AG04449 (cell line): ENCODE data around the gene ST6GAL1.

ENCODE experiments used
- CTCF ChIA-PET: fragments of 350-600 bp; formaldehyde crosslinking; extraction: SDS; loops from one replicate; lab custom pipeline; 2021; ENCODE audit warnings: antibody characterized with exemption; lab: Yijun Ruan, JAX
- POLR2A ChIA-PET: fragments of 400-600, 350-600 bp; formaldehyde crosslinking; extraction: SDS; loops from one replicate; lab custom pipeline; 2020; ENCODE audit warnings: antibody characterized with exemption, inconsistent platforms; lab: Yijun Ruan, JAX
- DNase-seq: peaks from one replicate; pipeline ENCODE4 v3.0.0-alpha.2; 2010; ENCODE audit warnings: low read depth, low spot score
- H3K4me3 ChIP-seq: 2 replicates; pipeline ENCODE4 v1.5.1; 2011; ENCODE audit warnings: low read depth, mild to moderate bottlenecking, control low read depth, low read length
- CTCF ChIP-seq: IDR thresholded peaks from one replicate; pipeline ENCODE4 v1.5.1; 2011; ENCODE audit warnings: mild to moderate bottlenecking, moderate library complexity, low read length, control low read depth, inconsistent platforms; ENCODE audit not compliant: insufficient read depth; ENCODE audit errors: missing control alignments

Gene ST6GAL1

GRCh38 chr3:187072511-187072910 is 142.2 kb downstream of the ST6GAL1 start:
- POLR2A ChIA-PET = no interaction called here
- no peak for DNase-seq
- no peak overlapping the region for H3K4me3 ChIP-seq
- CTCF ChIA-PET = no interaction called here
- no peak for TF ChIP-seq CTCF

DNA sequence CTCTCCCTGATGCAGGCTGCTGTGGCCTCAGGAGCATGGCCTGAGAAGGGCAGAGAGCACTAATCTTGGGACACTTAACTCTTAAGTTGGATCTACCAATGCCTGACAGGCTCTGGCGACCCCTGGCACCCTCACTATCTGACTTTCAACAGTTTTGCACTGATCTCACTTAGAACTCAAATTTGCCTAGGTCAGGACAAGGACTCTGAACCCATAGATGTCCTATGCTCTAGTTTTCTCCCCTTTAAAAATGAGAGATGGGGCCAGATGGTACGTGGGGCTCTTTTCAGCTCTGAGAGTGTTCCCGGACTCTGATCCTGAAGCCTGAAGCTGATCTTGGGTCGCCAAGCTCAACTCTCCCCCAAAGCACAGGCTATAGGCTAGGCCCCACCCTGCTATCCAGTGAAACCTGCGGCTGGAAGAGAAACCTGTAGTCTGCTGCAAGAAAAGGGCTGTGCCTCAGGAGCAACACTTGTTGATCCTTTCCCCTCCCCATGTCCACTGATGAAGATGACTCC is 143.3 kb downstream of the ST6GAL1 start:
- CTCF ChIA-PET = interaction anchor here (1.0 kb wide), 1 partner anchor 39 kb away, joined by 3 read pairs; no protein-coding TSS in a partner anchor
- TF ChIP-seq CTCF = no peak
- POLR2A ChIA-PET = no interaction called here

GRCh38 chr3:187074846-187075245 is 144.5 kb downstream of the ST6GAL1 start:
- ChIA-PET CTCF (interaction anchor here (1.0 kb wide), 1 partner anchor 38 kb away, joined by 3 read pairs; no protein-coding TSS in a partner anchor), POLR2A (no interaction called here)
- no peak for TF ChIP-seq CTCF
- no peak for DNase-seq
- H3K4me3 ChIP-seq = no peak overlapping the region

More for the DNA sequence above, 143.3 kb downstream of the ST6GAL1 start:
- DNase-seq = no peak
- H3K4me3 ChIP-seq = no peak overlapping the region

DNA sequence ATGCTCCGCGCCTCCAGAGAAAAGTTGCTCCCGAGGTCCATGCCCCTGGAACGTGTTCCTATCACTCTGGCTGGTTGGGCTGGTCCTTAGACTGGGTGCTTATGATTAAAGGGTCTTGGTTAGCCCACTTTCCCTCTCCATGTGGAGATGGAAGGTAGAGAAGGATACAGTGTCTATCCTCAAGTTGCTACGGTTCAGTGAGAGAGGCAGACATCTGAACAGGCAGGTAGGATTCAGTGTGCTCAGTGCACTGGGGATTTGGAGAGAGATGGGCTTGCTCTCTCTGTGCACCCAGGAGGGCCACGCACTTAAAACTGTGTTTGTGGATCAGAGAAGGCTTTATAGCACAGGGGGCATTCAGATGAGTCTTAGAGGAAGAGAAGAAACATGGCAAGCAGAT is 146.0 kb downstream of the ST6GAL1 start:
- ChIA-PET POLR2A (no interaction called here), CTCF (no interaction called here)
- no peak overlapping the region for H3K4me3 ChIP-seq
- no peak for DNase-seq
- no peak for TF ChIP-seq CTCF

DNA sequence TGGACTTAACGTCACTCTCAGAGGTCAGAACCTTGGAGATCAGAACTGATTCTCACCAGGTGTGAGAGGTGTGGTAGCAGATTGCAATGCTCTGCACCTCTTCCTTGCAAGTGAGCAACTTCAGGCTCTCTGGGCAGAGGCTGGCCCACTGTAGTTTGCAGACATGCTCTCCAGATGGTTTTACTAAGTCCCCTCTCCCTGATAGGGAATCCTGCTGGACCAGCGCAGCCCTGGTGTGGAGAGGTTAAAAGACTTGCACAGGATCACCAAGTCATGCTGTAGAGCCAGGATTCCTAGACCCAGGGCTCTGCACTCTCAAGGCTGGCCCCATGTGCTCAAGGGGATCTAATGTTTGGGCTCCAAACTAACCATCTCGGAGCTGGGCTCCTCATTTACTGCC is 146.8 kb downstream of the ST6GAL1 start:
- DNase-seq = no peak
- no peak overlapping the region for H3K4me3 ChIP-seq
- TF ChIP-seq CTCF = no peak
- POLR2A ChIA-PET = no interaction called here
- CTCF ChIA-PET = no interaction called here

DNA sequence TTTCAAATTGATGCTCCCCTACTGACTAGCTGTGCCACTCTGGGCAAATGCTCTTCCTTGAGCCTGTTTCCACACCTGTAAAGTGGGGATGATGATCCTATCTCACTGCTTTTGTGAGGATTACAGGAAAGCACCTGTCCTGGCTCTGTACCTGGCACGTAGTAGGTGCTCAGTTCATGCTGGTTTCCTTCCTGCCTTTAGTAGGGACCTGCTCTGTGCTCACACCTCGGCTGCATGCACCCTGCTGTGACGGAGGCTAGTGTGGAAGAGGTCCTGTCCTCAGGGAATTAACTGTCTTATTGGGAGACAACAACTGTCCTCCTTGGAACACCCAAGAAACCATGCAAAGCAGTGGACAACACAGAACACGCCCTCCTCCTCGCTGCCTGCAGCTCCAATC is 147.2 kb downstream of the ST6GAL1 start:
- no peak for DNase-seq
- H3K4me3 ChIP-seq = no peak overlapping the region
- POLR2A ChIA-PET = no interaction called here
- CTCF ChIA-PET = no interaction called here
- no peak for TF ChIP-seq CTCF
